ENCODE data around the gene HCFC1R1.

DNA sequence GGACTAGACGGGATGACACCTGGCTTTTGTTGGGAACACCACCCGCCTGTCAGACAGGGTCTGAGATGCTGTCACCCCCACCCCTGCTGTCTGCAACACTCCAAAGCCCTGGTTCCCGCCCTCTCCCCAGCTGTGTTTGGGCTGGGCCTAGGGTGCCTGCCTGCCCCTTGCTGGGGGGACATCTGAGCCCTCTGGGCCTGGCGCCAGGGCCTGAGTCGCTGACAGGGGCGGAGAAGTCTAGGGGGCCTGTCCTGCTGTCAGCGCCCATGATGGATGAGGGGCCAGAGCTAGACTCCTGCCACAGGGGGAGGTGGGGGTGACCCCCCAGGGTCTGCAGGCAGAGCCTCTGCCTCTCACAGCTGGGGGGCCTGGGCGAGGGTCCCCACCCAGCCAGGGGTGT, 35.9 kb downstream of the HCFC1R1 start:
- TF ChIP-seq CREB1 (CRISPR knock-in tag; IDR thresholded peaks at IDR 0.05; ENCODE audit: low read depth) (no peak), EZH2 (IDR thresholded peaks at IDR 0.05; ENCODE audit: low read depth, unreplicated experiment) (no peak), POLR2AphosphoS5 (IDR thresholded peaks at IDR 0.05; ENCODE audit: low read depth) (no peak)
- TF ChIP-seq, protein P1, sequence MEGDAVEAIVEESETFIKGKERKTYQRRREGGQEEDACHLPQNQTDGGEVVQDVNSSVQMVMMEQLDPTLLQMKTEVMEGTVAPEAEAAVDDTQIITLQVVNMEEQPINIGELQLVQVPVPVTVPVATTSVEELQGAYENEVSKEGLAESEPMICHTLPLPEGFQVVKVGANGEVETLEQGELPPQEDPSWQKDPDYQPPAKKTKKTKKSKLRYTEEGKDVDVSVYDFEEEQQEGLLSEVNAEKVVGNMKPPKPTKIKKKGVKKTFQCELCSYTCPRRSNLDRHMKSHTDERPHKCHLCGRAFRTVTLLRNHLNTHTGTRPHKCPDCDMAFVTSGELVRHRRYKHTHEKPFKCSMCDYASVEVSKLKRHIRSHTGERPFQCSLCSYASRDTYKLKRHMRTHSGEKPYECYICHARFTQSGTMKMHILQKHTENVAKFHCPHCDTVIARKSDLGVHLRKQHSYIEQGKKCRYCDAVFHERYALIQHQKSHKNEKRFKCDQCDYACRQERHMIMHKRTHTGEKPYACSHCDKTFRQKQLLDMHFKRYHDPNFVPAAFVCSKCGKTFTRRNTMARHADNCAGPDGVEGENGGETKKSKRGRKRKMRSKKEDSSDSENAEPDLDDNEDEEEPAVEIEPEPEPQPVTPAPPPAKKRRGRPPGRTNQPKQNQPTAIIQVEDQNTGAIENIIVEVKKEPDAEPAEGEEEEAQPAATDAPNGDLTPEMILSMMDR (conservative IDR thresholded peaks at IDR 0.05; ENCODE audit: low read depth in 2 of 2): no peak
- TF ChIP-seq, protein P2, sequence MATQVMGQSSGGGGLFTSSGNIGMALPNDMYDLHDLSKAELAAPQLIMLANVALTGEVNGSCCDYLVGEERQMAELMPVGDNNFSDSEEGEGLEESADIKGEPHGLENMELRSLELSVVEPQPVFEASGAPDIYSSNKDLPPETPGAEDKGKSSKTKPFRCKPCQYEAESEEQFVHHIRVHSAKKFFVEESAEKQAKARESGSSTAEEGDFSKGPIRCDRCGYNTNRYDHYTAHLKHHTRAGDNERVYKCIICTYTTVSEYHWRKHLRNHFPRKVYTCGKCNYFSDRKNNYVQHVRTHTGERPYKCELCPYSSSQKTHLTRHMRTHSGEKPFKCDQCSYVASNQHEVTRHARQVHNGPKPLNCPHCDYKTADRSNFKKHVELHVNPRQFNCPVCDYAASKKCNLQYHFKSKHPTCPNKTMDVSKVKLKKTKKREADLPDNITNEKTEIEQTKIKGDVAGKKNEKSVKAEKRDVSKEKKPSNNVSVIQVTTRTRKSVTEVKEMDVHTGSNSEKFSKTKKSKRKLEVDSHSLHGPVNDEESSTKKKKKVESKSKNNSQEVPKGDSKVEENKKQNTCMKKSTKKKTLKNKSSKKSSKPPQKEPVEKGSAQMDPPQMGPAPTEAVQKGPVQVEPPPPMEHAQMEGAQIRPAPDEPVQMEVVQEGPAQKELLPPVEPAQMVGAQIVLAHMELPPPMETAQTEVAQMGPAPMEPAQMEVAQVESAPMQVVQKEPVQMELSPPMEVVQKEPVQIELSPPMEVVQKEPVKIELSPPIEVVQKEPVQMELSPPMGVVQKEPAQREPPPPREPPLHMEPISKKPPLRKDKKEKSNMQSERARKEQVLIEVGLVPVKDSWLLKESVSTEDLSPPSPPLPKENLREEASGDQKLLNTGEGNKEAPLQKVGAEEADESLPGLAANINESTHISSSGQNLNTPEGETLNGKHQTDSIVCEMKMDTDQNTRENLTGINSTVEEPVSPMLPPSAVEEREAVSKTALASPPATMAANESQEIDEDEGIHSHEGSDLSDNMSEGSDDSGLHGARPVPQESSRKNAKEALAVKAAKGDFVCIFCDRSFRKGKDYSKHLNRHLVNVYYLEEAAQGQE (IDR thresholded peaks at IDR 0.05; ENCODE audit: unreplicated experiment): no peak

Measured in GM23338 (cell line).